HG02938 (cell line): ENCODE results near the gene ST6GALNAC2.

Experiments used
- ATAC-seq: cut with Tn5 transposase; IDR thresholded peaks from one replicate; pipeline ENCODE4 v1.9.1; 2021; ENCODE audit warnings: mild to moderate bottlenecking, moderate library complexity; ENCODE audit not compliant: unreplicated experiment

ST6GALNAC2 gene

GRCh38 chr17:76557368-76558197 is 28.1 kb downstream of the ST6GALNAC2 start:
- ATAC-seq = peak; percentile 76

DNA sequence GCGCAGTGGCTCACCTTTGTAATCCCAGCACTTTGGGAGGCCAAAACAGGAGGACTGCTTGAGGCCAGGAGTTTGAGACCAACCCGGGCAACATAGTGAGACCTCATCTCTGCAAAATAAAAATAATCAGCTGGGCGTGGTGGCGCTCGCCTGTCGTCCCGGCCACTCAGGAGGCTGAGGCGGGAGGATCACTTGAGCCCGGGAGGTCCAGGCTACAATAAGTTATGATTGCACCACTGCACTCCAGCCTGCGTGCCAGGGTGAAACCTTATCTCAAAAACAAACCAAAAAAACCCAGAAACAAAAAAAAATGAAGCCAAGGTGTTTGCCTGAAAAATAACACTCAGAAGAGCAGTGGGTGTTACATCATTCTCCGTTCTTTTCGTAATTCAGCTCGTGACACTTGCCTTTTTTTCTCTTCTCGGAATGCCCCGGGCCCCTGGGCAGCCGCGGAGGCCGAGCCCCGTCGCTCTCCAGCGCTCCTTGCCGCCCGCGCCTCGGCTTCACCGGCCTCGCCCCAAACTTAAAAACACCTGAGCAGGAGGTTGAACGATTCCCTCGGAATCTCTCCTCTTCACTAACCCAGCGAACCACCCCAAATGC is 28.8 kb downstream of the ST6GALNAC2 start:
- ATAC-seq = peak; percentile 18

- ATAC-seq = no peak
These were observed 31.5 kb downstream of the ST6GALNAC2 start for GRCh38 chr17:76554131-76554530.

DNA sequence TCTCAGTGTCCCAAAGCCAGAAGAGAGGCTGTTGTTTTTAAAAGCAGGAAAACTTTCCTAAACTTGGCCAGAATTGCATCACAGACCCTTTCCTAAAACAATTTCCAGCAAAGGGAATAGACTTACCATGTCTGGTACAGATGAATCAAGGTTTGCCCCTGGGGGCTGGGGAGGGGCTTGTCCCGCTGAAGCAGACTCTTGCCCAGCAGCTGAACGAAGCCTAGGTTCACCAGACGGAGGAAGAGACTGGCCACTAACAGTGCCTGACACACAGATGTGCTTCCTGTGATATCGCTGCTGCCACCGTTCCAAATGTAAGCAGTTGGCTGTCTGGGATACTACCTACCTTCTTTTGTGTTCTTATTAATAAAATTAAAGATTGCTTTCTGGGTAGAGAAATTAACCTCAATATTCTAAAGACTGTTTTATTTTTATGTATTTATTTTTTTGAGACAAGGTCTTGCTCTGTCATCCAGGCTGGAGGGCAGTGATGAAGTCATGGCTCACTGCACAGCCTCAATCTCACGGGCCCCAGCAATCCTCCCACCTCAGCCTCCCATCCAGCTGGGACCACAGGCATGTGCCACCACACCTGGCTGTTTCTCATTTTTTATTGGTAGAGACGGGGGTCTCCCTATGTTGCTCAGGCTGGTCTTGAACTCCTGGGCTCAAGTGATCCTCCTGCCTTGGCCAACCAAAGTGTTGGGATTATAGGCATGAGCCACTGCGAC is 32.3 kb downstream of the ST6GALNAC2 start:
- no peak for ATAC-seq

DNA sequence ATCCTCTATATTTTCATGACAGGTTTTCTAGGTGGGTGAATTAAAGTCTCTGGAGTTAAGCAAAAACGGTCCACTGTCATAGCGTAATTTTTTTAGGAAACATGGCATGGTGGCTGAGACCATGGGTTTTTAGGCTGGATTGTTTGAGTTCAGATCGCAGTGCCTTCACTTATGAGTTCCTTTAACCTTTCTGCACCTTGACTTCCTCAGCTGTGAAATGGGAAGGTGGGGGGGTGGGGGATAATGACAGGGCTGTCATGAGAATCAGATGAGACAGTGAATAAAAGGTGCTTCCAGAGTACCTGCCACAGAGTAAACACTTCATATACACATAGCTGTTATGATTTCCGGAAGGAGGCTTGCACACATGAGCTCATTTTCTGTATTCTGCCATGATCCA is 34.0 kb downstream of the ST6GALNAC2 start:
- ATAC-seq = no peak

- no peak for ATAC-seq
These were observed 34.7 kb downstream of the ST6GALNAC2 start for GRCh38 chr17:76550712-76551615.

GRCh38 chr17:76549539-76549938 is 36.1 kb downstream of the ST6GALNAC2 start:
- ATAC-seq = no peak

DNA sequence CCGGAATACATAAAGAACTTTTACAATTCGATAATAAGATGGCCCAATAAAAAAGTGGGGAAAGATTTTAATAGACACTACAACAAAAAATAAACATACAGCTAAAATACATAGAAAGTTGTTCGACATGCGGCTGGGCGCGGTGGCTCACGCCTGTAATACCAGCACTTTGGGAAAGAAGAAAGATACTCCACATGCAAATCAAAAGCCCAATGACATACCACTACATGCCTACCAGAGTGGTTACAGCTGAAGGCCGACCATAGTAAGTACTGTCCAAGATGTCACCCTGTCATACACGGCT is 36.5 kb downstream of the ST6GALNAC2 start:
- no peak for ATAC-seq

- no peak for ATAC-seq
These were observed 37.1 kb downstream of the ST6GALNAC2 start for GRCh38 chr17:76548378-76549214.

- ATAC-seq = no peak
These were observed 37.9 kb downstream of the ST6GALNAC2 start for GRCh38 chr17:76547642-76548202.

DNA sequence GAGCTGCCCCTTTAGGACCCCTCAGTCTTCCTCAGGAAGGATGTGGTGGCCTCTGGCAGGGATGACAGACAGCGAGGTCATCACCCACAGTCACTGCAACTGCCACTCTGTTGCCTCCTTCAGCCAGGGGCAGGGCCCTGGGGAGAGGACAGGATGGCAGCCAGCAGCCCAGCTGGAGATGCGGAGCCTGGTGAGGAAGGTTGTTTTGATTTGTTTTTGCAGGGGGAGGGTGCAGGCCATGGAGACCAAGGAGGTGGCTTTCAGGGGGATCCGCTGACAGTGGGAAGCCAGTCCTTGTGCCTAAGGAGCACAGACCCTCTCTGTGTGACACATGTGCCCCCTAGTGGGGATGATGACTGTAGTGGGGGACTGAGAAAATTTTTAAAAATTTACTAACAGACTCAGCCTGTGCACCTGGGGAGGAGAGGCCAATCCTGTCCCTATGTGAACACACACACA is 38.4 kb downstream of the ST6GALNAC2 start:
- ATAC-seq = no peak

DNA sequence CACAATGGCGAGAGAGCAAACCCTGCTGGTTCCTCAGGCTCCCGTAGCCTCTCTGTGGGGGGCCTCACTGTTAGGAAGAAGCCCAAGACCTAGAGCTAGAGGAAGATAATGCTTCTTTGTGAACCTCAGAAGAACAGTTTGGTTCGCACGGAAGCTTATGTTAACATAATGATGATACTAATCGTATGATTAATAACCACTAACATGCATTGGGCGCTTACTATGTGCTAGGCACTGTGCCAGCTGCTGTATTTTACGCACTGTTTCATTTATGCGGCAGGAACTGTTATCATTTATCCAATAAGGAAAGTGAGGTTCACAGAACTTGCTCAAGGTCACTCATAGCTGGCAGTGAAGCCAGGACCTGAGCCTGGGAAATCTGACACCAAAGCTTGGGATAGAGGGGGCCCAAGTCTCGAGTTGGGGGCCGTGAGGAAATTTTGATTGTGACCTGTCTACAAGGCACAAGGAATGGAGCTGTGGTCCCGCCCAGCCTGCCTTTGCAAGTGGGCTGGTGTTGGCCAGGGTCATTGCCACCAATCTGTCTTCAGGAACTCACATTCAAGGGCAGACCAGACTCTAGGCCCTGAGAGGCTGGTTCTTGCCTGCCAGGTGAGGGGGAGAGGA is 39.0 kb downstream of the ST6GALNAC2 start:
- ATAC-seq = no peak

DNA sequence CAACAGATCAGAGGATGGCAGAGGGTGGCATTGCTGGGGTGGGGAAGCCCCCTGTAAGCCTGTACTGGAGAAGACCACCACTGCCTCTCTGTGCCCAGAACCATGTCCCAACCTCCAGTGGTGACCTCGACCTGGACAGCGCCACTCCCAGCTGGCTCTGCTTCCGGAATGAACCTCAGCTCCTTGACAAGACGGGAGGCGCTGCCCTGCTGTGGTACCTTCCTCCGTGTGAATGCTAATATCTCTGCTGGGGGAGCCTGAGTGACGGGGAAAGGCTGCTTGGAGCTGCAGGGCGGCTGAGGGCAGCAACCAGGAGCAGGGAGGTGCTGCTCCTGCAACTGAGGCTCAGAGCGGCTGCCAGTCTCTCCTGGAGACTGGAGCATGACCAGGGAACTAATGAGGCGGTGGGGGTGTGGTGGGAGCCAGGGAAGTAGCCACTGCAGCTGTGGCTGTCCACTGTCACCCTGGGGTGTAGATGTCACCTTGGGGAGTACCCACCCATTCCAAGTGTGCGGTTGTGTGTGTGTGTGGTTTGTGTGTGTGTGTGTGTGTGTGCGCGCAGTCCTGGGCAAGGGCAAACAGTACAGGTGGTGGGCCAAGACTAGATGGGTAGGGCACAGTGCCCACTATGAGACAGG is 39.6 kb downstream of the ST6GALNAC2 start:
- no peak for ATAC-seq

- no peak for ATAC-seq
These were observed 40.9 kb downstream of the ST6GALNAC2 start for GRCh38 chr17:76544546-76545365.

GRCh38 chr17:76543826-76544545 is 41.7 kb downstream of the ST6GALNAC2 start:
- ATAC-seq = no peak

DNA sequence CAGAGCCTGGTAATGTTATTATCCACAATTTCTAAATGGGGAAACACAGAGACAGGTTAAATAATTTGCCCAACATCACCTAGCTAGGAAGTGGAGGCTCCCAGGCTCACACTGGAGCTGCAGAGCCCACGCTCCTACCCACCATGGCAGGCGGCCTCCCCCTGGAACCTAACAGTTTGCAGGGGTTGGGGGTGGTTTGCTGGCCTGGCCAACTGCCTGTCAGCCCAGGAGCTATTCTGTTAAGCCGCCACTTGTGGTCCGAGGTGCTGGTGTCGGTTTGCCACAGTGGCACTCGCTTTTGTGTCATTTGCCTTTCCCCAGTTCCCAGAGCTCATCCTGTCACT is 42.2 kb downstream of the ST6GALNAC2 start:
- ATAC-seq = no peak

- ATAC-seq = no peak
These were observed 42.7 kb downstream of the ST6GALNAC2 start for GRCh38 chr17:76542984-76543383.
